Measurements from ENCODE around the gene ADAM33.

Gene ADAM33

DNA sequence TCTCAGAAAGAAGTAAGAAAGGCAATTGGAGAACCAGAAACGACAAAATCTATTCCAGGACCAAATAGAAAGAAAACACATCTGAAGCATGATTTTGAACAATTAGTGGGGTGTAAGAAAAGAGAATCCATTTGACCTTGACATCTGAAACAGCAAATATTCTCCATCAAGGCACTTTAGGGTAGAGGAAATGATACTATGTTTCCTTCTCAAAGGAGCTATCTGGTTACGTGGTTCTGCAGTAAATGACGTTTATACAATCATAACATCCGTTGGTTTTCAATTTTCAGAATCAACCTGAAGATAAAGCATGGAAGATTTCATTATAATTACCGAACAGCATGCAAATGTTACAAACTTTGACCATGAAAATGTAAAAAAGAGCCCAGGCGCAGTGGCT, 38.8 kb upstream of the ADAM33 start:
- TF ChIP-seq TAF1 (IDR thresholded peaks at IDR 0.05; ENCODE audit: borderline replicate concordance, low read depth, low read length) = no peak
- no peak for TF ChIP-seq POLR2AphosphoS5 (IDR thresholded peaks at IDR 0.05; ENCODE audit: low read depth, low read length)
- no peak for TF ChIP-seq POLR2A (IDR thresholded peaks at IDR 0.05; ENCODE audit: low read depth, low read length)
- peak; percentile 24 for FAIRE-seq

DNA sequence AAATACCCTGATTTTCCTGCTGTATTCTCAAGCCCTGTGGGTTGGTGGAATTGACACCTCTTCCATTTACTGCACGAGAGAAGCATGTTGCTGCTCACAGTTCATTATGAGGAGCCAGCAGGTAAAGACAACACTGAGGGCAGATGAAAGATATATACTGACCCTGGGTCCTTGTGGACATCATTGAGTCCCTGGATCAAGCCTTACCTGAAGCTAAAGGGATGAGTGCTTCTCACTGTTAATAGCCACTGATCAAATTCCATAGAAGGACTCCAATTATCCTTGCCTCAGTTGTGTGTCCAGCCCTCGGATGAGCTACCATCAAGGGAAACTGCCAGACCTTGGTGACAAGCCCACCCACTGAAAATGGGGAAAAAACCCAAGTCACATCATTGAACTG, 38.3 kb upstream of the ADAM33 start:
- FAIRE-seq = peak; percentile 73
- TF ChIP-seq POLR2AphosphoS5 (IDR thresholded peaks at IDR 0.05; ENCODE audit: low read depth, low read length) = no peak
- TF ChIP-seq POLR2A (IDR thresholded peaks at IDR 0.05; ENCODE audit: low read depth, low read length) = no peak
- no peak for TF ChIP-seq TAF1 (IDR thresholded peaks at IDR 0.05; ENCODE audit: borderline replicate concordance, low read depth, low read length)
- DNase-seq (ENCODE audit: insufficient read length) = no peak

More for the DNA sequence above, 38.8 kb upstream of the ADAM33 start:
- DNase-seq (ENCODE audit: insufficient read length) = no peak

DNA sequence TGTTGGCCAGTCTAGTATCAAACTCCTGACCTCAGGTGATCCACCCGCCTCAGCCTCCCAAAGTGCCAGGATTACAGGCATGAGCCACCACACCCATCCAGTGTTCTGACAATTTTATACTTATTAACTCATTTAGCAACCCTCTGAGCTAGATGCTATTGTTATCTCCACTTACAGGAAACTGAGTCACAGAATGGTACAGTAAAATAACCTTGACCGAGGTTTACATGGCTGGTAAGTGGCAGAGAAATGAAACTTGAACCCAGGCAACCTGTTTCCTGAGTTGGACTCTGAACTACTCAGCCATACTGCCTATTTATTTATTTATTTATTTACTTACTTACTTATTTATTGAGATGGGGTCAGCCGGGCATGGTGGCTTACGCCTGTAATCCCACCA, 37.2 kb upstream of the ADAM33 start:
- TF ChIP-seq POLR2AphosphoS5 (IDR thresholded peaks at IDR 0.05; ENCODE audit: low read depth, low read length) = no peak
- TF ChIP-seq TAF1 (IDR thresholded peaks at IDR 0.05; ENCODE audit: borderline replicate concordance, low read depth, low read length) = no peak
- TF ChIP-seq POLR2A (IDR thresholded peaks at IDR 0.05; ENCODE audit: low read depth, low read length) = no peak
- no peak for FAIRE-seq
- no peak for DNase-seq (ENCODE audit: insufficient read length)

DNA sequence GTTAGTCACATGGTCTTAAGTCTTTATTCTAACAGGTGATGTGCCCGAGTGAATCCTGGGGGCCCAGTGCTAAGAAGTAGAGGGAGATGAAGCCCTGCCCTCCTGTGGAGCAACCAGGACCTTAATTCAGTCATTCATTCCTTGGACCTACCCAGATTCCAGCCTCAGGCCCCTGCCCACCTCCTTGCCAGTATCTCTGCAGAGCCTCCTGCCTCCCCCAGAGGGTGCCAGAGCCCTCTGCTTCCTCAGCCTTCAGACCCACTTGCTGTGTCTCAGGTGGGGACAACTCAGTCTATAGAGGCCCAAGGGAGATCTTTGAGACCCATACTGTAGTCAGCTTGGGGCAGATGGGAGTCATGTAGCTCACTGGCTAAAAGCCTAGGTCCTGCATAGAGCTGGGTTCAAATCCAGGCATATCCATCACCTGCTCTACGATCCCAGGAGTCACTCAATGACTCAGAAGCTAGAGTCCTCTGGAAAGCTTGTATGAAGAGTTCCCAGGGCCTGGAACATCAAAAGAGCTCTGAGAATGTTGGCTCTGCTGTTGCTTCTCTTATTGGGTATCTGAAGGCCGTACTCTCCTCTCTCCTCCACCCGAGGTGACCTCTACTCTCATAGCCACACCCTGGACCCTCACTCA, 34.5 kb upstream of the ADAM33 start:
- TF ChIP-seq POLR2AphosphoS5 (IDR thresholded peaks at IDR 0.05; ENCODE audit: low read depth, low read length) (no peak), TAF1 (IDR thresholded peaks at IDR 0.05; ENCODE audit: borderline replicate concordance, low read depth, low read length) (no peak), POLR2A (IDR thresholded peaks at IDR 0.05; ENCODE audit: low read depth, low read length) (no peak)
- FAIRE-seq (peak; percentile 75), DNase-seq (ENCODE audit: insufficient read length) (no peak)

DNA sequence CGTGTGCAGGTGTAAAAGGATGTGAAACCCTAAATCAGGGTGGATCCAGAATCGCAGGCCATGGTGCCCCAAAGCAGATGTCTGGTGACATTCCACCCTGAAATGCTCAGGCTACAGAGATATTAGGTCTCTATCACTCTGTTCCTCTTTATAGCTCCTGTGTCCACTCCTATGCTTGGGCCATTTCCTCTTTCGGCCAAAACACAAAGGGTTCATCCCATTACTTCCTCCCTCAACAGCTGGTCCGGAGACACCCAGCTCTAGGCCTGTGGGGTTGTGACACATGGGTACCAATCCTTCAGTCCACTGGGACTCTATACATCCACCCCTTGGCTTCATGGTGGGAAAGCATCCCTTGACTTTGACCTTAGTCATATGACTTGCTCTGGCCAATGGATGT, 32.3 kb upstream of the ADAM33 start:
- no peak for DNase-seq (ENCODE audit: insufficient read length)
- no peak for FAIRE-seq
- TF ChIP-seq POLR2AphosphoS5 (IDR thresholded peaks at IDR 0.05; ENCODE audit: low read depth, low read length) (no peak), TAF1 (IDR thresholded peaks at IDR 0.05; ENCODE audit: borderline replicate concordance, low read depth, low read length) (no peak), POLR2A (IDR thresholded peaks at IDR 0.05; ENCODE audit: low read depth, low read length) (no peak)

DNA sequence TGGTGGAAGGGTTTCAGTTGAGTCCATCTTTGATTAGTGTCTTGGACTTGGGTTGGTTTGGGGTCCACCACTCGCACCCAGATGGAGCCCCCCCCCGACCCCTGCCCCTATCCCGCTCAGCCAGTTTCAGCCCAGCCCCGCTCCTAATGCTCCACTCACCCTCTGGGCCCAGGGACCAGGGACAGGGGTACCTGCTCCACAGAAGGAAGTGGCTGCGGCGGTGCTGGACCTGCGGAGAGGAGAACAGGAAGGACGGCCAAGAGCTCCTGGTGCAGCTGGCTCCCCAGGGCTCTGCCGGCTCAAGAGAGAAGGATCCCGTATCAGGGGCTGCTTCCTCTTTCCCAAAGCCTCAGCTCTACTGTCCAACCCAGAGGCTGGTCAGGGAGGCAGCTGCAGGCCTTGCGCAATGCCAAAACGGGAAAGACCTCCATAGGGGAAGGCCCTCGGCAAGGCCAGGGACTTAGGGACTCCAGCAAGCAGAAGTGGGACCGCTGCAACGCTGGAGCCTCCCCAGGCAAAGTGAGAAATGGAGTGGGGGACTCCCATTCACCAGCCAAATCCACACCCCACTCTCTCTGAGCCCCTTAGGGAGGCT, 30.6 kb upstream of the ADAM33 start, which contains the start of gene SIGLEC1:
SIGLEC1 (minus strand) TSS at position 322 of the 595 bp plus-strand sequence. CDS start 5,472 bp downstream, outside the sequence.
- no peak for DNase-seq (ENCODE audit: insufficient read length)

DNA sequence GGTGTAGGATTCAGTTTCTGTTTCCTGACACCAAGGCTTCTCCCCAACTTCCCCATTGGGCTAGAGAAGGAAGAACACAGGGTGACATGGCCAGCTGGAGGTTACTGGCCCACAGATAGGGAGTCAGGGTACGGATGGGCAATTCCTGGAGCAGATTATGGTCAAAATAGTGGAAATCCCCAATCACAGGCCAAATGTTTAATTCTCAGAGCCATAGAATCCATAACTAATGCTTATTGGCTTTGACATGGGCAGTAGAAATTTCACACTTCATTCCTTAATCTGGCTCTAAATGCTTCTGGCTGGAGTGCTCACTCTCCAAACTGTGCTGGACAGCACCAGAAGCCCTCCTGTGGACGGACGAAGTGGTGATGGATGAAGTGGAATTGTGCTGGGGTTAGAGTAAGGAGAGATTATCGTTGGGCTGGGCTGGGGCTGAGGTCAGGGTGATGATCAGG, 29.7 kb upstream of the ADAM33 start:
- DNase-seq (ENCODE audit: insufficient read length) = no peak
- no peak for TF ChIP-seq POLR2AphosphoS5 (IDR thresholded peaks at IDR 0.05; ENCODE audit: low read depth, low read length)
- no peak for TF ChIP-seq TAF1 (IDR thresholded peaks at IDR 0.05; ENCODE audit: borderline replicate concordance, low read depth, low read length)
- TF ChIP-seq POLR2A (IDR thresholded peaks at IDR 0.05; ENCODE audit: low read depth, low read length) = no peak
- FAIRE-seq = no peak

More for the DNA sequence above, 30.6 kb upstream of the ADAM33 start, which contains the start of gene SIGLEC1:
- FAIRE-seq = no peak
- TF ChIP-seq TAF1 (IDR thresholded peaks at IDR 0.05; ENCODE audit: borderline replicate concordance, low read depth, low read length) (no peak), POLR2A (IDR thresholded peaks at IDR 0.05; ENCODE audit: low read depth, low read length) (no peak), POLR2AphosphoS5 (IDR thresholded peaks at IDR 0.05; ENCODE audit: low read depth, low read length) (no peak)

DNA sequence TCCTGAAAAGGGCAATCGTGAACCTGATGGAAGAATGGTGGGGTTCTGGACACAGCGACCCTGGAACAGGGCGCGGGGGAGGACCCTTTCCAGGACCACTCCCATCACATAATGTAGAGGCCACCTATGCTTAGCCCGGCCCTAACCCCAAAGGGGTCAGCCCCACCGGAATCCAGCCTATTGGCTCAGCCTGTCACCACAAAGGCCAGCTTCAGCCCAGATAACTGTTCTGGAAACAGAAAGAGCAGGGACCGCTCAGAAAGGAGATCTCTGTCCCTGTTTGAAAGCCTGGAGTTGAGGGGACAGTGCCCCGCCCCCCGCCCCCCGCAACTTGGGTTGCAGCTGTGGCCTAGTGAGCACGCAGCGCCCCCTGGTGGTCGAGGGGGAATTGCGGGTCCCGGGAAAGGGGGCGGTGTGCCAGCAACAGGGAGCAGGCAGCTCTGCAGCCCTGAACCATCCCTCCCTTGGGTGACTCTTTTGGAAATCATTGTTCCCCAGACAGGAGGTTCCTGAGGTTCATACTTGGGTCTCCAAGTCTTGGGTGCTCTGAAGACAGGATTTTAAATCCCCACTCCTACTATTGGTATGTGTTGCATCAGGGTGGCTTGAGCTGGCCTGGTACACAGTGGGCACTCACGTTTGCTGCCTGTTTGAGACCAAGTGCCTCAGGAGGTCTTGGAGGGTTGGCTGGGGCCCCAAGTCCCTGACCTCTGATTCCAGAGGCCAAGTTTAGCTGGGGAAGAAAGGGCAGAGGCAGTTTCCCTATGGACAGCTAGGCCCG, 29.1 kb upstream of the ADAM33 start:
- peak; percentile 98 for FAIRE-seq
- DNase-seq (ENCODE audit: insufficient read length) = peak; percentile 88
- TF ChIP-seq TAF1 (IDR thresholded peaks at IDR 0.05; ENCODE audit: borderline replicate concordance, low read depth, low read length) = no peak
- TF ChIP-seq POLR2A (IDR thresholded peaks at IDR 0.05; ENCODE audit: low read depth, low read length) = no peak
- TF ChIP-seq POLR2AphosphoS5 (IDR thresholded peaks at IDR 0.05; ENCODE audit: low read depth, low read length) = no peak

DNA sequence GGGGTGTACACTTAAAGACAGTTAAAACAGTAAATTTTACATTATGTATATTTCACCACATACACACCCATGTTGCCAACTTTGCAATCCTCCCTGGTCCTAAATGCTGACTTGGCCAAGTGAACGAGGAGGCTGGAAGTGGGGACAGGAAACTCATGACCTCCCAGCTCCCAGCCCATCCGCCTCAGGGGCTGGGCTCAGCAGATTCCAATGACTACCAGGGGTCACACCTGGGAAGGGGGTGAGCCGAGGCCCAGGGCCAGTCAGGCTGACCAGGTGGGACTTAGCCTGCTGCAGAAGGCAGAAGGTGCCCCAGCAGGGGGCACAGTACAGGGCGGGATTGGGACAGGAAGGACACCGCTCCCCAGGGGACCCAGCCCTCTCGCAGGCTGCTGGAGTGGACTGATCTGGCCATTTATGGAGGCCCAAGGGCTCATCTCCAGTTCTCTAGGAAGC, 28.2 kb upstream of the ADAM33 start:
- no peak for DNase-seq (ENCODE audit: insufficient read length)
- no peak for FAIRE-seq
- no peak for TF ChIP-seq POLR2AphosphoS5 (IDR thresholded peaks at IDR 0.05; ENCODE audit: low read depth, low read length)
- no peak for TF ChIP-seq POLR2A (IDR thresholded peaks at IDR 0.05; ENCODE audit: low read depth, low read length)
- no peak for TF ChIP-seq TAF1 (IDR thresholded peaks at IDR 0.05; ENCODE audit: borderline replicate concordance, low read depth, low read length)

DNA sequence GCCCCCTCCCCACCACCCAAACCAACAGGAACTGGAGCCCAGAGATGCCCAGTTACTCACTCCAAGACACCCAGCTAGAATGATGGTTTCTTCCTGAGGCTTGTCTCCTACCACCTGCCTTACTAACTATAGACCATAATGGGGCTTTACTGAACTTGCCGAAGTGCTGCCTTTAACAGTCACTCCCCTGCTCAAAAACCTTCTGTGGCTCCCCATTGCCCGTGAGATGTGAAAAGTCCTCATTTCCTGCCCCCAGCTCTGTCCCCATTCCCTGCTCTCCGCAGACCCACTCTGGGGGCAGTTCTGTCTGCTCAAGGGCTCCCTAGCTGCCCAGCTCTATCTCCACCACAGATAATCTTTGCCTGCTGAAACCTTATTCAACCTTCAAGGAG, 25.7 kb upstream of the ADAM33 start:
- FAIRE-seq (no peak), DNase-seq (ENCODE audit: insufficient read length) (no peak)
- TF ChIP-seq TAF1 (IDR thresholded peaks at IDR 0.05; ENCODE audit: borderline replicate concordance, low read depth, low read length) (no peak), POLR2AphosphoS5 (IDR thresholded peaks at IDR 0.05; ENCODE audit: low read depth, low read length) (no peak), POLR2A (IDR thresholded peaks at IDR 0.05; ENCODE audit: low read depth, low read length) (no peak)

DNA sequence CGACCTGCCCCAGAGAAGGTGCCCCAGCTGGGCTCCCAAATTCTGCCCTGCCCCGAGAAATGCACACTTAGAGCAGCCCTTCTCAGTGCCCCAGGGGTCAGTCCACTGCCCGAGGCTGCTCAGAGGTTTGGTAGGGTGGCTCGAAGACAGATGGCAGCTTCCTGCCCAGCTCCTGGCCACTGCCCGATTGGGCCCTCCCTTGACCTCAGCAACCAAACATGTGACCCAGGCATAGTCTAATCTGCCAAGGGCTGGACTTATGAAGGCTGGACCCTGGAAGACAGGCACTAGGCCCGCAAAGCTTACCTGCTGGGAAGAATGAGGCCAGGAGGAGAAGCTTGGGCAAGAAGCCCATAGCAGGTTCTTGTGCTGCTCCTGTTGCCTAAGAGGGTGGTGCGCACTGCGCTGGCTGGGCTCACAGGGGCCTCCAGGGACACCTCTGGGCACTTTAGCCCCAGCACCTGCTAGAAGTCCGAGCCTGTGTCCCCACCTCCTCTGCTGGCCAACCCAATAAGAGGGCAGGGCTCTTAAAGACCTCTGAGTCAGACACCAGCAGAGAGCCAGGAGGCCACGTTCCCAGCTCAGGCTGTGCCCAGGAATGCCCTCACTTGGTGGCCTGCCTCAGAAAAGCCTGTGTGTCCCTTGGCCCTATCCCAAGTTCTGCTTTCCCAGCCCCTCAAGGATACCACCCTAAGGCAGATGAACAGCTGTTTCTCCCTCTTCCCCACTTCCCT, 25.1 kb upstream of the ADAM33 start:
- TF ChIP-seq POLR2A (IDR thresholded peaks at IDR 0.05; ENCODE audit: low read depth, low read length) (no peak), TAF1 (IDR thresholded peaks at IDR 0.05; ENCODE audit: borderline replicate concordance, low read depth, low read length) (no peak), POLR2AphosphoS5 (IDR thresholded peaks at IDR 0.05; ENCODE audit: low read depth, low read length) (no peak)
- FAIRE-seq (no peak), DNase-seq (ENCODE audit: insufficient read length) (no peak)

Measured in GM12892 (cell line).